ENCODE measurements around the gene PGLYRP2.

- no peak for TF ChIP-seq CTCF (conservative IDR thresholded peaks at IDR 0.05; ENCODE audit: low read length)
- no peak for TF ChIP-seq EZH2phosphoT487 (IDR thresholded peaks at IDR 0.05; ENCODE audit: borderline replicate concordance)
Observed at GRCh38 chr19:15421136-15421695, 58.1 kb downstream of the PGLYRP2 start.
